Activated T-cell treated with anti-CD3 and anti-CD28 coated beads for 48 hours (primary cell): ENCODE data around the gene MAN2A1.

ENCODE experiments used
- DNase-seq: peaks from one replicate; pipeline ENCODE4 v3.0.0-alpha.2; 2020; ENCODE audit warnings: low read depth

MAN2A1 gene

GRCh38 chr5:109706095-109706494 is 16.4 kb downstream of the MAN2A1 start:
- DNase-seq = no peak

DNA sequence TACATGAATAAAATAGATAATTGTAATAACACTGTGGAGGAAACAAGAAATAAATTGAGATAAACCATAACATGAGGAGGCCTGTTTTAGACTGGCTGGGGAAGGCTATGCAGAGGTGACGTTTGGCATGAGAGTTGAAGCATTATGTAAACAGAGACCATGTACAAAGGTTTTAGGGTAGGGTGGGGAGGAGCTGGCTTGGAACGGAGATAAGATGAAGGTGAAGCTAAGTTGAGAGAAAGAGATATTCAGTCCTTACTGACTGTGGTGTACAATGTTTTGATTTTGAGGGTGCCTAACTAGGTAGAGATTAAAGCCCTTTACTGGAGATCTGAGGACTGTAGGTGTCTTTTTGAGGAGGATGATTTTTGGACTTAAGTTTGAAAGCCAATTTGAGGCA is 17.8 kb downstream of the MAN2A1 start:
- DNase-seq = no peak

DNA sequence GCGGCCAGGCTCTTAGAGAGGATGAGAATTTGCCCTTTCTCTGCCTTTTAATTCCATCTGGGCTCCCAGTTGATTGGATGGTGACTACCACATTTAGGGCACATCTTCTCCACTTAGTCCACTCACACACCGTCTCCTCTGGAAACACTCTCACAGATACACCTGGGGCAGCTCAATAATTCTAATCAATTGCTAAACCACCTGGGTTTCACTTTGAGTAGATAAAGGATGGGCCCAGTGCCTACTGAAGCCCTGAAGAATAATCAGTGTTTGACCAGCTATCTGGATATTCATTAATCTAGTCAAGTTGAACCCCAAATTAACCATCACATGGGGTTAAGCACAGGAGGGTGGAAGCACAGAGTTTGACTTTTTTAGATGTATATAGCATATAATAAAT is 19.1 kb downstream of the MAN2A1 start:
- no peak for DNase-seq

DNA sequence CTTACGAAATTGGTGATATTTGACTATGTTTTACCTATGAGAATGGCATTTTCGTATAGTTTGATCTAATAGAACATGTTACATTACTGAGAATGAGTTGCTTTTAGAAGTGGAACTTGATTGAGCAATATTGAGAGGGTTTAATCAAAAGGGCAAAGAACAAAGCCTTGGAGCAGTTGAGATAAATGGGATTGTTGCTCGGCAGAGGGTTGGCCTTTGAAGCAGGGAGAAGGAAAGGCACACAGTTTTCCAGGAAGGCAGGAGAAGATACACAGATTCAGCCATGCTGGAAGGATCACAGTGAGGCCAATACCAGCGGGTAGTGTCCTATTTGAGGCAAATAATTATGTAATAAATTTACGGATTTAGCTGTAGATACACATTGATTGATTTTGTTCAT is 19.5 kb downstream of the MAN2A1 start:
- DNase-seq = no peak

GRCh38 chr5:109711673-109712072 is 21.9 kb downstream of the MAN2A1 start:
- no peak for DNase-seq

- no peak for DNase-seq
These were observed 23.7 kb downstream of the MAN2A1 start for GRCh38 chr5:109713453-109713852.

DNA sequence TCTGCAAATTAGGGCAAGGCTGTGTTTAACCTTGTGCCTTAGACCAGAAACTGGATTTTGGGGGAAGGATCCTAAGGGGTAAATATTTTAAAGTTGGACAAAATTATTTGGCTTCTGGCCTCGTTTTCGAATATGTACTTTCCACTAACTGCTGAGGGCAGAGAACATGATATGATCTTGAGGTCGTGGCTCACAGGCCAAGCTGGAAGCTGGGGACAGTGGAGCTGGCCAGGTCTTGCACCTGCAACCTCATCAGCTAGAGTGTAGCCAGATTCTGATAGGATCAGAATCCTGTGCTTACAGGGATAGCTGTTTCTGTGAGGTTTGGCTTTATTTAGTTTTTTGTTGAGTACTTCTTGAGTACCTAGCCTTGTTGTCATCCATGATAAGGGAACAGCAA is 24.9 kb downstream of the MAN2A1 start:
- no peak for DNase-seq

GRCh38 chr5:109718216-109718615 is 28.5 kb downstream of the MAN2A1 start:
- no peak for DNase-seq

- no peak for DNase-seq
These were observed 28.9 kb downstream of the MAN2A1 start for GRCh38 chr5:109718632-109719031.

- DNase-seq = no peak
These were observed 30.3 kb downstream of the MAN2A1 start for GRCh38 chr5:109719978-109720377.

DNA sequence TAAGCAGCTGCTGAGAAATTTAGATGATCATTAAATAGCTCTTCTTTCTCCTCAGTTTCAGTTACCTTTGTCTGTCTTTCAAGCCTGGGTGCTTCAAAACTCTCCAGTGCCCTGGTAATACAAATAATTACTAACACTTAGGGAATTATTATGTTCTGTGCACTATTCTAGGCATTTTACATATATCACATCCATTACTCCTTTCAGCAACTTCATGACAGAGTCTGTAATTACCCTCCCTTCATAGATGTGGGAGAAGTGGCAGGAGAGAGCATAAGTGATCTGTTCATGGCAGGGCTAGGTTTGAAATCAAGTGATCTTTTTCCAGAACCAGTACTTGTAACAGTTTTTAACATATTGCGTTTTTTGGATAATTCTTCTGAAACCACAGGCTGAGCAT is 32.0 kb downstream of the MAN2A1 start:
- DNase-seq = no peak

DNA sequence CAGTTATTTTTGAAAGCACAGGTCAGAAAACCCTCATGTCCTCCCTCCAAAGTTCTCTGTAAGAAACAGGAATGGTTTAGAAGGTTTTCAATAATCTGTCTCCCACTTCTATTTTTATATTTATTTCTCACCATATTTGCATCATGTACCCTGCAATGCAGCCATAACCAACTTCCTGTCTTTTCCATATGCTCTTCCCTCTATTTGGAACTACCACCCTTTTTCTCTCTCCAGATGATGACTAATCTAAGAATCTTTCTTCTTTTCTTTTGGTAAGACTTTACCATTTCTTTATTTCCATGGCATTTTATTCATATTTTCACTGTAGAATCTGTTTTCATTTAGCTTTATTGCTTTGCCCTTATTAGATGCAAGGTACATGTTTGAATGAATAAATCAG is 33.9 kb downstream of the MAN2A1 start:
- DNase-seq = no peak

DNA sequence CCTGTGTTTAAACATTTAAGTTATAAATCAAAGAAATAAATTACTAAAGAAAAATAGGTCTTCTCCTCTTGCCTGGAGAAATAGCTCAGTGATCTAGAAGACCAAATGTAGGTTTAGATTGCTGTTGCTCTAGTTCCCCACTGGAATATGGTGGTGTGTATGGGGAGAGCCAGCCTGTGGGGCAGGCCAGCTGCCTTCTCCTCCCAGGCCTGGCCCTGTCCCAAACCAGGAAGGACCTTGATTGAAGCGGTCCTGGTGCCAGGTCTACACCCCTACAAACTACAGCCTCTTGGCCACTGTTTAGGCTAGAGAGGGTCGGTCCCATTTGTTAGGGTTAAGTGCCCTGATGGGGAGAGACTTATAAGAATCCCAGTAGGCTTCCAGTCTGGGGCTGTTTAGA is 35.4 kb downstream of the MAN2A1 start:
- no peak for DNase-seq

- DNase-seq = no peak
These were observed 50.3 kb downstream of the MAN2A1 start for GRCh38 chr5:109739741-109740728.

DNA sequence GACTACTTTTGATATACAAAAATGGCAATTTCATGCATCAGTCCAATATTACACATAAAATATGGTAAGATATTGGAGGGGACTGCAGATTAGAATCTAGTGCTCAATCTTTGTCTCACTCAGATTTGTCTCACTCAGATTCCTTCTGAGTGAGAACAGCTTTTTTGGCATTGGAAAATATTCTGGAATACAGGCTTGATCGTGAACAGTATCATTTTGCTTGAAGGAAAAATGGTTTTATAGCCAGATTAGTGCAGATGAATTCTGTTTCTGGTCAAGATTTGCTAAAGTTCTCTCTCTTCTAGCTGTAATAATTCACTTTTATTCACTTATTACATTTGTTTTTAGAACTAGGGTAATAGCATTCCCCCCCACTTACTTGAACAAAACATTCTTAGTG is 51.2 kb downstream of the MAN2A1 start:
- no peak for DNase-seq

GRCh38 chr5:109741390-109741789 is 51.7 kb downstream of the MAN2A1 start:
- DNase-seq = no peak

DNA sequence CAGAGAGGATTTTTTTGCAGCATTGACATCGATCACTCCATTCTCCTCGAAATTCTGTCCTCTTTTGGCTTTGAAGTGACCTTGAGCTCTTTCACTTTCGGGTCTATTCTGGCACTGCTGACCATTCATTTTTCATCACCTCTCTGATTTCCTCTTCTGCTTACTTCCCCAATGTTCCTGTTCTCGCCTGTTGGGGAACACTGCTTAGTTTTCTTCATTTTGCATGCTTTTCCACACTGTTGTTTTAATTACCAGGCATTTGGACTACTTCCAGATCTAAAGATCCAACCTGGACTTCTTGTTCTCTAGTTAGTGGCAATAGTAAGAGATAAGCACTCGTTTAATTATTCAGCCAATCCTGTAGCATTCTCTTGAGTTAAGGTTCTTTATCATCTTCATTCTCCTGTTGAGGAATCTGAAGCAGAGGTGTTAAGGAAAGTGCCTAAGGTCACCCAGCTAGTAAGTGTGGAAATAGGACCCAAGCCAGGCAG is 53.4 kb downstream of the MAN2A1 start:
- no peak for DNase-seq

DNA sequence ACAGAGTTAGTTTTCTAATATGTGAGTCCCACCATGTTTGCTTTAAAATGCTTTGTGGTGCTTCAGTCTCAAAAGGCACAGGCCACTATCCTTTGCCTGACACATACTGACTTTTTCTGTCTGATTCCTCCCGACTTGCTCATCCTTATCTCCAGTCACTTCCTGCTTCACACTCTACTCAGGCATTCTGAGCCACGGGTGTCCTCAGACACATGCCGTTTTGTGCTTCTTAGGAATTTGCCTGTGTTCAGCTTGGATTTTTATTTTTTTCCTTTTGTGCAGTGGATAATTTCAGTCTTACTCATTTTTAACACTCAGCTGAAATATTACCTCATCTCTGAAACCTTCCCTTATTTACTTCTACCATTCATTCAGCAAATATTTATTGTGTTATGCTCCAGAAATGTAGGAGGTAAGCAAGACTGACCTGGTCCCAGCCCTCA is 54.1 kb downstream of the MAN2A1 start:
- DNase-seq = no peak

DNA sequence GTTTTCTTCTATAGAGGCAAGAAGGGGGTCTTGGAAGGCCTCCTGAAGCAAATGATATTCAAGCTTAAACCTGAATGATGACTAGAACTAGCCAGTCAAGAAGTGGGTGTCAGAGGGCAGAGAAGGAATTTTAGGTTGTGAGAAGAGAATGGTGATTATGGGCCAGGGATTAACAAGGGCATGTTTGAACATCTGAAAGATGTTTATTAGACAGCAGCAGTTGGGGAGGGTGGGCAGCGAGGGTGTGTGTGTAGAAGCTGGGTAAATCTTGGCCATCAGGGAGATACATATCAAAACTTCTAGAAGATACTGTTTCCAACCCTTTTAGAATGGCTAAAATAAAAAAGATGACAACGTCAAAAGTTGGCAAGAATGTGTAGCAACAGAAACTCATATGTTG is 54.5 kb downstream of the MAN2A1 start:
- no peak for DNase-seq

DNA sequence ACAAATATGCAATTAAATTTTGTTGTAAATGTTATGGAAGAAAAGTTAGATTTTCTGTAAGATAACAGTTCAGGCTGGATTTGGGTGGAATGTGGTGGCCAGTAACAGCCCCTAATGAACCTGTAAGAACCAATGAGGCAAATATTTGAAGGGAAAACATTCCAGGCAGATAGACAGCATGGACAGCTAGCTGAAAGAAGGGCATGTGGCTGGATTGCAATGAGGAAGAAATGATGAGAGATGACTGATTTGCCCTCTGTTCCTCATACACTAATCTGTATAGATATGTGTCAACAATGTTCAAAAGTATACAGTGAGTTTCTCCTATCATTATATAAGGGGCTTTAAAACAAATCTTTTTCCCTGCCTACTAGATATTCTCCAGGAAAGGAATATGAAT is 58.8 kb downstream of the MAN2A1 start:
- DNase-seq = no peak

GRCh38 chr5:109750463-109750862 is 60.7 kb downstream of the MAN2A1 start:
- DNase-seq = no peak

DNA sequence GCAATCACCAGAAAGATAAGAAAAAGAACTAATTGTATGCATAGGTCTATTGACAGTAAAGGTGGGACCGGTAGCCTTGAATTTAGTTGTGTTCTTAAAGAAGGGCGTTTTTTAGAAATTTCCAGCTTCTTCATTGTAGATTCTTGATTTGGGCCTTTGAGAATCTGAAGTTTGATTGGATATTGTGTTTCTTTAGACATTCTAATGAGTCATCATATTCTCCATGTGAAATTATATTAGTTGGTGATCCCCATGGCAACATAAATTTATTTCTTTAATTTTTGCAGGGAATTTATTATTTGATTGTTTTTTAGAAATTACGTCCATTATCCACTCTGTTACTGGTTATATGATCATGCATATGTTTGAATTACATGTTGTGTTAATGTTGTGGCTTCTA is 63.6 kb downstream of the MAN2A1 start:
- DNase-seq = no peak

DNA sequence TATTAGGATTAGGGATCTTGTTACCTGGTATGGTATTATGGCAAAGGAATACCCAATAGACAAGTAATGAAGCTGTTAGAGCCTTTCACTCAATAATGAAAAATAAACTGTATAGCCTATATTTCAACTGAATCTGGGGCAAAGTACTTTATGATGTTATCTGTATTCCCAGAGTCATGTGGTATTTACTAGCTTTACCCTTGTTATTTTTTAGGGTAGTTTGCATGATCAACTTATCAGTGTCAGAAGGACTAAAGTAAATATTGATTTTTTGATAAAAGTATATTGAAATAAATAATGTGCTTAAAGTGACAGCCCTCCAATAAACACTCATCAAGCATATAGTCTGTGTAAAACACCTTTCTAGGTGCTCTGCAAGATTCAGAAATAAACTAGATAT is 64.6 kb downstream of the MAN2A1 start:
- no peak for DNase-seq

GRCh38 chr5:109755761-109756160 is 66.0 kb downstream of the MAN2A1 start:
- DNase-seq = no peak
